Stimulated activated naive CD4-positive, alpha-beta T cell (primary cell): ENCODE results near the gene WSCD1.

ENCODE experiments used
- DNase-seq, 6 experiments: peaks; one replicate each; lab custom pipeline; 2025; lab: John Stamatoyannopoulos, UW

WSCD1 gene

DNA sequence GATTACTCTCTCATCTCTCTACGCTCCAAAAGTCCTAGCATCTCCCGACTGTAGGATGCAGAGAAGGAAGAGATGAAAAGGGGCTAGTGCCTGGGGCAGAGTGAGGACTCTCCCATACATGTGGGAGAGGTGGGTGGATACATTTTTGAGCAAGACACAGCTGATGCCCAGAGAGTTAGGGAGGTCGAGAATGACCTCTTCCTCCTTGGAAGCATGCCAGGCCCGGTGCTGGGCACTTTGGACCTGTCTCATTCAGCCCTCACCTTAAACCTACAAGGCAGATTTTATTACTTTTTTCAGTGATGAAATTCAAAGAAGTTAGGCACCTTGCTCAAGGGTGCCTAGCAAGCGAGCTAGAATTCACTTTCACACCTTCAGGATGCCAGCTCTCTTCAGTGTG is 38.2 kb downstream of the WSCD1 start:
- no peak for DNase-seq

DNA sequence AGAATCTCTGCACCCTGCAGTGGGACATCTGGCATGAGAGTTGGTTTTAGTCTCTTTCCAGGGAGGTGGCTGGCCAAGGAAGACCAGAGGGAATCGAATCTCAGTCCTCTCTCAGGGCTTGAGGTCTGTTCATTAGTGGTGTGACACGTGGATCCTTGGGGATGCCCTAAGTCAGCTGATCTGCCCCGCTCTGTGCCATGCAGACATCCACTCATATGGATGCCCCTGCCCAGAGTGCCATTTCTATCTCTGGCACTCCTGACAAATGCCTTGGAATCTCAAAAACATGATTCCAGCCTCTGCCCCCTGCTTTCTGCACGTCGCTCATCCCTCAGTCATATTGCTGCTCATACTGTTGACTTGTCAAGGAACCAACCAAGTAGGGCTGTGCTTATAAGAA is 38.8 kb downstream of the WSCD1 start:
- no peak for DNase-seq

DNA sequence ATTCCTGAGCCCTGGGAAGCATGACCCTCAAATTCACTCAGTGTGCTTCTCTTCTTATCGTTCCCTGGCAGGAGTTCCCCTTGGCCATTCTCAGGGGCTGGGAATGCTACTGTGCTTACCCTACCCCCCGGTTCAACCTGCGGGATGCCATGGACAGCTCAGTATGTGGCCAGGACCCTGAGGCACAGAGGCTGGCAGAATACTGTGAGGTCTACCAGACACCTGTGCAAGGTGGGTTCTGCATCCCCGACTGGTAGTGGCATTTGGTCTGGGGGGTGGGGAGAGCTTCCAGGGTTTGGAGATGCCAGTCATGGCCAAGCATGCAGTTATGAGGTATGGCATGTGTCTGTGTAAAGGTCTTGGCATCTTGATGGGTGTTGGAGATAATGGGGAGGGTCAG is 39.4 kb downstream of the WSCD1 start:
- no peak for DNase-seq

DNA sequence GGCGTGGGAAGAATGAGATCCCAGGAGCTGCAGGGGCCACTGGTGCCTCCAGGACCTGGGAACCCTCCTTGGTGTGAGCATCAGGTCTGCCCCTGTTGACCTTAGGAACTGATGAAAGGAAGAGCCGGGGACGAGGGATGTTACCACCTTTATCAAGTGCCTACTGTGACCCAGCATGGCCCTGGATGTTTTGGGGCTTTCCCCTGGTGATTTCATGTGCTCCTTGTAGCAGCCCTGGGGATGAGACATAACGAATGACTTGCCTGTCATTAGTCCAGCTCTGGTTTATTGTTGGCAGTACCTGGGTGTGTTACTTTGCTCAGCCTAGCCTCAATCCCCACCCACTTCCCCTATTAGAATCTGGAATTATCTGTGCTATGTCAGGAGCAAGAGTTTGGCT is 39.9 kb downstream of the WSCD1 start:
- DNase-seq, result no peak

DNA sequence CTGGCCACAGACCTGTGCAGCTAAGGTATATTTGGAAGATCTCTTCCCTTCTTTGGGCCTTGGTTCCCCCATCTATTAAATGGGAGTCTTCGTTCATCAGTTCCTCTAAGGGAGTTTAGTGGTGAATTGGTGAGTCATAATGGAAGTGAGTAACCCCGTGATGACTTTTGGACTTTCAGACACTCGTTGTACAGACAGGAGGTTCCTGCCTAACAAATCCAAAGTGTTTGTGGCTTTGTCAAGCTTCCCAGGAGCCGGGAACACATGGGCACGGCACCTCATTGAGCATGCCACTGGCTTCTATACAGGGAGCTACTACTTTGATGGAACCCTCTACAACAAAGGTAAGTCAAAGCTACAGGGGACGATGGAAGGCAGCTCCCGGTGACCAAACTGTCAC is 40.4 kb downstream of the WSCD1 start:
- DNase-seq, result no peak

DNA sequence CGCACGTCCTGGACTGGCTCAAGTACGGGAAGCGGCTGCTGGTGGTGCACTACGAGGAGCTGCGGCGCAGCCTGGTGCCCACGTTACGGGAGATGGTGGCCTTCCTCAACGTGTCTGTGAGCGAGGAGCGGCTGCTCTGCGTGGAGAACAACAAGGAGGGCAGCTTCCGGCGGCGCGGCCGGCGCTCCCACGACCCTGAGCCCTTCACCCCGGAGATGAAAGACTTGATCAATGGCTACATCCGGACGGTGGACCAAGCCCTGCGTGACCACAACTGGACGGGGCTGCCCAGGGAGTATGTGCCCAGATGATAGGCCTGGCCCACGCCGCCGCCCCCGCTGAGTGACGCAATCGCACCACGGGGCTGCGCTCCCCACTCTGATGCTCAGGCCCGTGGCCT is 50.2 kb downstream of the WSCD1 start:
- no peak for DNase-seq

DNA sequence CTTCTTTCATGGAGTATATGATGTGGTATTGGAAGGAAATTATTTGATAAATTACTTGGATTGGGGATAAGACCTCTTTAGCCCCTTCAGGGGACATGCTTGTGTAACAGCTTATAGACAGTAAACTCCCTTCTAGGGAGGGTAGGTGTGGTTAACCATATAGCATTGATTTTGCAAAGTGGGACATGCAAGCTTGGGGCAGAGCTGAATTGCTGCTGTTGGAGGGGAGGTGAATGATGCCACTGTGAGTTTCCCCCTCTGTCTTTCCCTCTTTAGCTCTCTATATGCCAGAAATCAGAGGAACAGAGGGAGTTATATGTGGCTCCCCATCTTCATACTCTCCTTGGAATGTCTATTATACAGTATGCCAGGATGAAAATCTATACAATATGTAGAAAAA is 54.7 kb downstream of the WSCD1 start:
- no peak for DNase-seq

DNA sequence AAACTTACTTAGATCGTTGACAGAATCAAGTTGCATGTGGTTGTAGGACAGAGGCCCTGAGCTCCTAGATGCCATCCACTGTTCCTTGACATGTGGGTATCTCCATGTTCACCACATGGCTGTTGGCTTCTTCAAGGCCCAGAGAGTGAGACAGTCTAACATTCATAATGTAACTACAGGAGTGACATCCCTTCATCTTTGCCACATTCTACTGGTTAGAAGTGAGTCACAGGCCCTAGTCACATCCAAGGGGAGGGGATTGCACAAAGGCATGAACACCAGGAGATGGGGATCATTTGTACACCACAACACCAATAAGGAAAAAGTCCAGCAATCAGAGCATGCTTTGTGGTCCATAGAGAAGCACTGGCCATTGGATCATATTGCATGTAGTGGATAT is 56.6 kb downstream of the WSCD1 start:
- DNase-seq, result no peak

DNA sequence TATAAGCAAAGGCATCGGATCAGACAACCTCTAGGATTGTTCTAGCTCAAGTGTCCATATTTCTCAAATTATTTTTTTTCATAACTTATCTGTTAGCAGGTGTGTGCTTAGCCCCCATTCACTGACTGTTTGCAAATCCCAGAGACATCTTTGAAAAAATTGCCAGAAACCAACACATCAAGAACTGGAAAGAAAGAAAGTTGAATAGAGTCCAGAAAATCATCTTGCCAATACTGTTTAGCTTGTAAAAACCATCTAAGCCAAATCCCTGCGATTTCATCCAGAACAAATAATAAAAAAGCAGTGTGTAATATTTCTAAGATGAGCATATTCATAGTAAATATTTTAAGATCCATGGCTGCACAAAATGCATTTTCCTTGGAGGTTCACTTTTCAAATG is 64.5 kb downstream of the WSCD1 start:
- DNase-seq, result no peak

DNA sequence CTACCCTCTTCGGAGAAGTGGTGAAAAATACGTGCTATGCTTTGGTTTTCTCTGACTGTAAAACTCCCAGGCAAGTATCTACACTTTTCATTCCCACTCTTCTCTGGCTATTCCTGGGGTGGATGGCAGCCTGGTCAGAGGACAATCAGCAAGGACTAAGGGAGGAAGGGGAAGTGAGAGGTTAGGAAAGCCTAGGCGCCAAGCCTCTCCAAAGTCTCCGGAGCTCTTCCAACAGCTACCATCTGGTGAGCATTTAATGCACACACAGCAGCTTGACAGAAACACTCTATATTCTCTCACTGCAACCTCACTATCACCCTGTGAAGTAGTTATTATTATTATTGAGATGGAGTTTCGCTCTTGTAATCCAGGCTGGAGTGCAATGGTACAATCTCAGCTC is 65.1 kb downstream of the WSCD1 start:
- no peak for DNase-seq

DNA sequence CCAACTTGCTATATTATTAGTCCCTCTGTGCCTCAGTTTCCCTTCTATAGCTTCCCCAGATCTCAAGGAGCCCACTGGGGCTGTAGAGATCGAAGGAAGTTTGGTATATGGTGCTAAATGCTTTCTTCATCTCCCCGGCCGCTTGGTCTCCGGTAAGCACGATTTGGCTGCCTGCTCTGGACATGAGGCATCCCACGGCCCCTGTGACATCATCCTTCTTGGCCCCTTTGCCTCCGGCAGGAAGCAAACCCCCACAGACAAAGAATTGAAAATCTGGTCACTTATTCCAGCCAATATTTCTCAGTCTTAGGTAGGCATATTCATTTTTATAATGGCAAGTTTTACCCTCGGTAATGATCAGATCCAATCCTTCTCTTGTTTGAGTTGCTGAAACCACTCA is 65.8 kb downstream of the WSCD1 start:
- DNase-seq, result no peak

DNA sequence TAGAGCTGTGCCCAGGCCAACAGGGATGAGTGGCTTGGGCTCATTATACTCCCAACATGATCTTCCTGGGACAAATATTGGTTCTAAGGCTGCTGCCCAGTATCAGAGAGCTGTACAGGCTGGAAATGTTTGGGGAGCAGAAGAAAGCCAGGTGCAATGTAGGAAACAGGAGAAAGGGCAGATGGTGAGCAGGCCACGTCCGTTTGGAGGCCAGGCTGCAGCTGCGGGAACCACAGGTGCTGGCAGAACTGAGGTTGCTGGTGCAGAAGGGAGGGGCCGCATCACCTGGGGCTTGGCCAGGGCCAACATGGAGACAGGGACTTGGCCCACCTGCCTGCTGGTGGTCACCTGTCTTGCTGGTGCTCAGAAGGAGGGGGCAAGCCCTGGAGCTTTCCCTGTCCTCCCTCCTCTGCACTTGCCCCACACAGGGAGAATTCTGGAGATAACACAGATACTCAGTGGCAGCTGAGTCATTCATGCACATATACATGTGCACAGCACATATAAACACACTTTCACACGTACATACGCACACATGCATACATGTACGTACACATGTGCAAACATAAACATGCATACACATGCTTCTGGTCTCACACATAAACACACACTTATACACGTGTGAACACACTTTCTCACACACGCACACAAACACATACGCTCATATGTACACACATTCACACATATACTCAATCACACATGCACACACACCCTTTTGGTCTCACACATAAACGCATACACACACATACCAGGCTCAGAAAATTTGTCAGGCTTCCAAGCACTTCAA is 67.7 kb downstream of the WSCD1 start:
- DNase-seq, result no peak

DNA sequence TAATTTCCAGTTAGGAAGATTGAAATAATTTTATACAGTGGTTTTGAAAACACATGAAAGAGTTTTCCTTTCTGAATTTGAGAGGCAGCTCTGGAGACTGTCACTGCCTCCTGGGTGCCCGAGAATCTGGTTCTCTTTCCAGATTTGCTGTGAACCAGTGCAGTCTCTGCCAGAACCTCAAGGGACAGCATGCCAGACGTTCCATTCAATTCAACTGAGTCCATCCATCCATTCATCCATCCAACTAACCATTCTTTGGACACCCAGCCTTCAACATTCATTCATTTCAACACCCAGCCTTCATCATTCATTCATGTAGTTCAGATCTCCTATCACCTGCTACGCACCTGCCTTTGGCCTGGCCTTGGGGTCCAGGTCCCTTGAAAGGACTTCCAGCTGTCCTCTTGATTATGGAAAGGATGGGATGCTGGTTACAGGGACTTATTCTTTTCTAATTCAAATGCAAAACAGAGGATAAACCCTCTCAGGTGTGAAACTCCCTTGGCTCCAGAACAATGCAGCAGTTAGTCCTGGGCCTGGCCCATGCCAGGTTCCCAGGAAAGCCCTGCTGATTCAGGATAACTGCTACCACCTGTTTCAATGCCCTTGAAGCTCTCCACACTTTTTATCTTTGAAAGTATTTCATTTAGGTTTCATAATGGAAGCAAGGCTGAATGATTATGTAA is 68.7 kb downstream of the WSCD1 start:
- DNase-seq, result no peak

DNA sequence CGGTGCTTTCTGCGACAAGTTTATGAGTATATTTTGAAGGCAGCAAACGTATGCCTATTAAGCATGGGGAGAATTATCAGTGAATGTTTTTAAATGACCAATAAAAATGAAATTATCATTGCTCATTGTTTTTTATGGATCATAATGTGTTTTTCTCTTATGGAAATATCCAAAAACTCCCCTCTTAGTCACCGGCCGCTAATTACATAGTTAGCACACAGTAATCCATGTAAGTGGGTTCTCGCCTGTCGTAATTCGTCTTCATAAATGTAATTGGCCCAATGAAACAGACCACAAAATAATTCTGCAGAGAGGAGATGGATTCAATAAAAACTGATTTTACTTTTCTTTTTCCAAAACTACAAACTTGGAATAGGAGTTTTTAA is 69.3 kb downstream of the WSCD1 start:
- no peak for DNase-seq

DNA sequence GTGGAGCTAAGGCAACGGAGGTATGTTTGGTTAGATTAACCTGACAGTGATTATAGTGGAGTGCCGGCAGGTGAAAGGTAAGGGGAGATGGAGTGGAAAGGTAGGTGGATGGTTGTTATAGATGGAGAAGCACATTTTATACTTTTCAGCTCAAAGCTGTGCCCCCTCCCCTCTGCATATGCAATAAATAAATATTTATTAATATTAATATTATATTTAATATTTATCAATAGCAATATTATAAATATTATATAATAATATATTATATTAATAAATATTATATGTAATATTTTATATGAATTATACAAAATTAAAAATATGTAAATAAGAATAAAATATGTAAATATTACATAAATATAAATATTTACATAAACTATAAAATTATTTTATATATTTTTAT is 70.0 kb downstream of the WSCD1 start:
- DNase-seq, result no peak

DNA sequence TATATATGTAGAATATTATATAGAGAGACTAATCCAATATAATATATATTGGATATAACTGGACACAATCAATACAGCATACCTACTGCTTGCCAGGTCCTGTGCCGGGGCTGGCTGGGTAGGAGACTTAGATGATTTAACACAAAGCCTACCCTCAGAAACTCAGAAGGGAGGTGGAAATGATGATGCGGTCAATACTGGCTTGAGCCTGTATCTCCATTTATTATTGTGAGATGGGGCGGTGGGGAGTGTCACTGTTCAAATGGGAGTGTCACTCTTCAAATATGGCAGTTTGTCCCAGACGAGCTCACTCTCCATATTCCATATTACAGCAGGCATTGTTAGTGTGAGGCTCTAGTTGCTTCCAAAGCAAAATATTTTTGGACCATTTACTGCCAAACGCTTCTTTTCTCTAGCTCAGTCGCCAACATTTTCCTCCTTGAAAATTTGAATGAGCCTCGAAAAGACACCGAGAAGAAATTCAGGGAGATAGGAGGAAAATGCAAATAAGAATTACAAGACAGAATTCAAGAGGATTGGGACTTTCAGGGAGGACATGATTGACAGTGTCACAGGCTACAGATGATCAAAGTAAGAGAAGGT is 70.7 kb downstream of the WSCD1 start:
- no peak for DNase-seq

DNA sequence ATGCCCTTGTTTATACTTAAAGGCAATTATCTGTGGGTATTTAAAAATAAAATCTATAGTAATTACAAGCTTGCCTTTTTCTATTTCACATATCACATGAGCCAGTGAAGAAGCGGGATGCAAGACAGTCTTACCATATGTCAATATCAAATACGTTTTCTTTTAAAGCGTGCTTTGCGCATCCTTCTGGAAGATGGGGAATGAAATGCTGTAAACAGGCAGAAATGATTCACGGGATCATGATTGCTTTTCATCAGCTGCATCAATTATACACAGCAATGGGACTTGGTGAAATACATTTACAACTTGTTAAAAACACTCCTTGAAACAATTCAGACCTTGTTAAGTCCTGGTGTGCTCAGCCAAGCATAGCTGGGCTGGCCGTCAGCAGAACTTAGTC is 72.5 kb downstream of the WSCD1 start:
- DNase-seq, result no peak

DNA sequence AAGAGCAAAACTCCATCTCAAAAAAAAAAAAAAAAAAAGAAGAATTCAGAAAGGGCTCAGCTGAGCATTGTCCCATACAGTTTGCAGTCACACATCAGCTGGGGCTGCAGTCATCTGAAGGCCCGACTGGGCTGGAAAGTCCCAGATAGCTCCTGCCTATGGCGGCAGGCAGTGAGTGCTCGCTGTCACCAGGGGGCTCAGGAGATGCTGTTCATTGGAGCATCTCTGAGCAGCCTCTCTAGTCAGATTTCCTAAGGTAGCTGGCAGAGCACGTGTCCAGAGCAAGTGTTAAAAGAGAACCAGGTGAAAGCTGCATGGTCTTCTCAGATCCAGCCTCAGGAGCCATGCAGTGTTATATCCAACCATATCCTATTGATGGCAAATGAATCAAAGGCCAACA is 75.8 kb downstream of the WSCD1 start:
- no peak for DNase-seq

DNA sequence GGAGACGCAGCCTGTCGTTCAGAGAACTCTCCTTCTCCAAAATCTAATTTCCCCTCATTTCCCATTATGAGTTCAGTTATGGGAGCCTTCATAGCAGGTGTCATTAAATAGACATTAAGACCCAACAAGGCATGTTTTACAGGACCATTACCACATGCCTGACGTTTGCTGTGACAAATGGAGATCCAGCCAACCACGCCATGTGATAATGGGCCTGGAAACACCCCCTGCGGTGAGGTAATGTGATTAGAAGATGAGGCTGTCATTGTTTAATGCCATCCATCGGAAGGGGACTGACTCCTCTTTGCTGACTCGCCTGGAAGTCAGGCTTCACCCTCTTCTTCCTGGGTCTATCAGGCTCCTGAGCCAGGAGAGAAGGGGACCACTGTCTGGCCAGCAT is 76.9 kb downstream of the WSCD1 start:
- DNase-seq, result no peak

DNA sequence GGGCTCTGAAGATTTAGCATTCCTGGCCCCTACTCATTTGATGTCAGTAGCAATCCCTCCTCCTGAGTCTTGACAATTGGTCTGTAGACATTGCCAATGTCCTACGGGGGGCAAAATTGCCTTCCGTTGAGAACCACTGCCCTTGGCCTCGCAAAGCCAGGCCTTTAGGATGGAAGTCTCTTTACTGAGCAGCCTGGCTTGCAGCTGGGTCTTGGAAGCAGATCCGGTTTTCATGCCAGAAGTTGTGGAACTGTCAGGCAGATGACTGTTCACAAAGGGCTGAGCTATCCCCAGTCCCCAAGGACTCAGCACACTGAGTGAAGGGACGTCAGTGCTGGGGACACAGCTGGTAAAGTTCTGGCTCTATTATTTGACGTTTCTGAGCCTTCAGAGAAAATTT is 83.2 kb downstream of the WSCD1 start:
- no peak for DNase-seq

DNA sequence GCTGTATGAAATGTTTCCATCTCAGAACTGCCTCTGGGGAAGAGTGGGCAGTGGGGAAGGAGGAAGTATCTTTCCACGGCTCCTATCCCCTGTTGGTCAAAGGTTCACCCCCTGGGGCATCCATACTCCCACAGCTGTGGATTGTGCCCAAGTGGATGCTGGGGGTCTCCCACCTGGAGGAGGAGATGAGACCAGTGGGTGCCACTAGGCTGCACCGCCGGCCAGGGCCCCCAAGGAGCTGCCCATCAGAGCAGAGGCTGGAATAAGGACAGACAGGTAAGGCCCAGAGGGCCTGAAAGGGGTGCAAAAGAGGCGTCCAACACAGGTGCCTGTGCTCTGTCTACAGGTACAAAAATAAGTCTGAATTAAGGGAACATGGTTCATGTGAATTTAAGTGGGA is 87.5 kb downstream of the WSCD1 start:
- DNase-seq, result no peak

DNA sequence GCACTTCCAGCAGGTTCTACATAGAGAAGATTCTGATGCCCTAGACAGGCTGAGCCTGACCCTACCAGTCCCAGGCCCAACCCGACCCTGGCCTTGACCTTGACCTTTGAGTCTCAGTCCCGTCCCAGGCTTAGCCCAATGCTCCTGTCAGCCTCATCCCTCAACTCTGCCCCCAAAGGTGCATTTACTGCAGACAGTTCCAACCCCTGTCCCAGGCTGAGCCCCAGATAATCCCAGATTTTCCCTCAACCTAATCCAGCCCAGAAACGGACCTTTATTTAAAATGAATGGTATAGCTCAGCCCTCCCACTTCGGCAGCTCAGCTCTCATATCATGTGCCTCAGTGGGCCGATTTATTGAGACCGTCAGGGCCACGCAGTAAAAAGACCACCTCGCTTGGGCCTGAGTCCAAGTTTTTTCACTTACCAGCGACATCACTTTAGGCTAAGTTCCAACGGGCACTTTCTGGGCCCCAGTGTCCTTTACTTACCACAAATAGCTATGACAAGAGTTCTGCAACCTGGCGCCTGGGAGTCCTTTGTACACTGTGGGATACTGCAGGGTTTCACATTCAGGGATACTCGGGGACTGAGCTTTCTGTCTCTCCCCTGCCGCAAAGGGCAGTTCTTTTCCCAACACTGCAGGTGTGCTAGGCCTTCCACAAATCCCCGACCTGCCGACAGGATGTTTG is 89.5 kb downstream of the WSCD1 start:
- DNase-seq, result no peak

DNA sequence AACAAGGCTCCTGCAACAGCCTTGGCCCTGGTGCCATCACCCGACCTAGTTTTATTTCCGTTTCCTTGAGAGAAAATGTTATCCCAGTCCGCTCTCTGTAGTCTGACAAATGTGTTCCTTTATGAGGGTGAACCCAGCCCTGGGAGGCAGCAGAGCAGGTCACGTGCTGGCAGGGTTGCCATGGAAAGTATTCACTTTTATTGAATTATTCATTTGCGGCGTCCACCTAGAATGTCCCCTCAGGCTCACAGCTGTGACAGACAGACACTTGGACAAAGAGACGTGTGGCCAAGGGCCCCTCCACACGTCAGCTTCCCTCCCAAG is 90.0 kb downstream of the WSCD1 start:
- no peak for DNase-seq
